GM18519 (cell line): Measurements from ENCODE around the gene KLK2.

ENCODE experiments used
- ATAC-seq: cut with Tn5 transposase; IDR thresholded peaks from one replicate; pipeline ENCODE4 v1.9.1; 2021; ENCODE audit warnings: mild to moderate bottlenecking, moderate library complexity; ENCODE audit not compliant: unreplicated experiment, low FRiP score

The KLK2 gene

DNA sequence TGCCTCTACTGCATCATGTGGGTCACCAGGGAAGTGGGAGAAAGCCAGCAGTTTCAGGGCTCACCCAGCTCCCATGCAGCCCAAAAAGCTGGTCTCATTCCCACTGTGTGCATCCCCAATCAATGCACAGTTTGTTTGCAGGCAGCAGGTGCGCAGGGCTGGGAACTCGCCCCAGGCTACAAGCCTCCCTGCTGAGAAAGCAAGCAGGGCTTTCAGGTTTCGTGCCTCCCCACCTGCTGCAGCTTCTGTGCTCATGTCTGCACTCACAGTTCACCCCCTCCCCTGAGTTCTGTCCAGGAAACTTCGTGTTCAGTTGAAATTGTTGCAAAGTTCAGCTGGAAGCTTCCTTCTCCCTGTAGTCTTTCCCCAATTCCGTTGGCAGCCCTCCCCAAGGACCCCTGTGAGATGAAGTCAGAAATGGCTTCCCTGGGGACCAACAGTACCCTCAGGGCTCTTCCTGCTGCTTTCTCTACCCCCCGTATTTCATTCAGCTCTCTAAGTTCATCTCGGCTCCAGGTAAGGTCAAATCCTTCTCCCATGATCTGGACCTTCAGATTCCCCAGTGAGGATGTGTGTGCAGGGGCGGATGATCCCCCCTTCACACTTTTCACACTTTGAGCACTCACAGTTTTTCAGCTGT is 28.8 kb upstream of the KLK2 start:
- no peak for ATAC-seq

DNA sequence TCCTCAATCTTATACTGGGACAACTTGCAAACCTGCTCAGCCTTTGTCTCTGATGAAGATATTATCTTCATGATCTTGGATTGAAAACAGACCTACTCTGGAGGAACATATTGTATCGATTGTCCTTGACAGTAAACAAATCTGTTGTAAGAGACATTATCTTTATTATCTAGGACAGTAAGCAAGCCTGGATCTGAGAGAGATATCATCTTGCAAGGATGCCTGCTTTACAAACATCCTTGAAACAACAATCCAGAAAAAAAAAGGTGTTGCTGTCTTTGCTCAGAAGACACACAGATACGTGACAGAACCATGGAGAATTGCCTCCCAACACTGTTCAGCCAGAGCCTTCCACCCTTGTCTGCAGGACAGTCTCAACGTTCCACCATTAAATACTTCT is 22.5 kb upstream of the KLK2 start:
- no peak for ATAC-seq

DNA sequence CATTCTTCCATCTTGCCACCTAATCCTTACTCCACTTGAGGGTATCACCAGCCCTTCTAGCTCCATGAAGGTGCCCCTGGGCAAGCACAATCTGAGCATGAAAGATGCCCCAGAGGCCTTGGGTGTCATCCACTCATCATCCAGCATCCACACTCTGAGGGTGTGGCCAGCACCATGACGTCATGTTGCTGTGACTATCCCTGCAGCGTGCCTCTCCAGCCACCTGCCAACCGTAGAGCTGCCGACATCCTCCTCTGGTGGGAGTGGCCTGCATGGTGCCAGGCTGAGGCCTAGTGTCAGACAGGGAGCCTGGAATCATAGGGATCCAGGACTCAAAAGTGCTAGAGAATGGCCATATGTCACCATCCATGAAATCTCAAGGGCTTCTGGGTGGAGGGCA is 21.6 kb upstream of the KLK2 start:
- ATAC-seq, result no peak

DNA sequence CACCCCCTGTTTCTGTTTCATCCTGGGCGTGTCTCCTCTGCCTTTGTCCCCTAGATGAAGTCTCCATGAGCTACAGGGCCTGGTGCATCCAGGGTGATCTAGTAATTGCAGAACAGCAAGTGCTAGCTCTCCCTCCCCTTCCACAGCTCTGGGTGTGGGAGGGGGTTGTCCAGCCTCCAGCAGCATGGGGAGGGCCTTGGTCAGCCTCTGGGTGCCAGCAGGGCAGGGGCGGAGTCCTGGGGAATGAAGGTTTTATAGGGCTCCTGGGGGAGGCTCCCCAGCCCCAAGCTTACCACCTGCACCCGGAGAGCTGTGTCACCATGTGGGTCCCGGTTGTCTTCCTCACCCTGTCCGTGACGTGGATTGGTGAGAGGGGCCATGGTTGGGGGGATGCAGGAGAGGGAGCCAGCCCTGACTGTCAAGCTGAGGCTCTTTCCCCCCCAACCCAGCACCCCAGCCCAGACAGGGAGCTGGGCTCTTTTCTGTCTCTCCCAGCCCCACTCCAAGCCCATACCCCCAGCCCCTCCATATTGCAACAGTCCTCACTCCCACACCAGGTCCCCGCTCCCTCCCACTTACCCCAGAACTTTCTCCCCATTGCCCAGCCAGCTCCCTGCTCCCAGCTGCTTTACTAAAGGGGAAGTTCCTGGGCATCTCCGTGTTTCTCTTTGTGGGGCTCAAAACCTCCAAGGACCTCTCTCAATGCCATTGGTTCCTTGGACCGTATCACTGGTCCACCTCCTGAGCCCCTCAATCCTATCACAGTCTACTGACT is 18.4 kb upstream of the KLK2 start, which contains the start of gene KLK3:
KLK3 (plus strand) TSS at position 280 of the 775 bp plus-strand sequence; CDS start at position 321, 41 bp downstream.
- no peak for ATAC-seq

- ATAC-seq, result no peak
These were observed 15.9 kb upstream of the KLK2 start for GRCh38 chr19:50857366-50857765.

GRCh38 chr19:50858886-50859285 is 14.4 kb upstream of the KLK2 start:
- ATAC-seq, result no peak

DNA sequence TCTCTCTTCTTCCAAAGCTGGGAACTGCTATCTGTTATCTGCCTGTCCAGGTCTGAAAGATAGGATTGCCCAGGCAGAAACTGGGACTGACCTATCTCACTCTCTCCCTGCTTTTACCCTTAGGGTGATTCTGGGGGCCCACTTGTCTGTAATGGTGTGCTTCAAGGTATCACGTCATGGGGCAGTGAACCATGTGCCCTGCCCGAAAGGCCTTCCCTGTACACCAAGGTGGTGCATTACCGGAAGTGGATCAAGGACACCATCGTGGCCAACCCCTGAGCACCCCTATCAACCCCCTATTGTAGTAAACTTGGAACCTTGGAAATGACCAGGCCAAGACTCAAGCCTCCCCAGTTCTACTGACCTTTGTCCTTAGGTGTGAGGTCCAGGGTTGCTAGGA is 13.4 kb upstream of the KLK2 start:
- ATAC-seq, result no peak

- no peak for ATAC-seq
These were observed 12.2 kb upstream of the KLK2 start for GRCh38 chr19:50861010-50861409.

GRCh38 chr19:50861496-50862286 is 11.5 kb upstream of the KLK2 start:
- ATAC-seq, result no peak

DNA sequence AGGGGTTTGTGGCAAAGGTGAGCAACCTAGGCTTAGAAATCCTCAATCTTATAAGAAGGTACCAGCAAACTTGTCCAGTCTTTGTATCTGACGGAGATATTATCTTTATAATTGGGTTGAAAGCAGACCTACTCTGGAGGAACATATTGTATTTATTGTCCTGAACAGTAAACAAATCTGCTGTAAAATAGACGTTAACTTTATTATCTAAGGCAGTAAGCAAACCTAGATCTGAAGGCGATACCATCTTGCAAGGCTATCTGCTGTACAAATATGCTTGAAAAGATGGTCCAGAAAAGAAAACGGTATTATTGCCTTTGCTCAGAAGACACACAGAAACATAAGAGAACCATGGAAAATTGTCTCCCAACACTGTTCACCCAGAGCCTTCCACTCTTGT is 3.8 kb upstream of the KLK2 start:
- no peak for ATAC-seq

DNA sequence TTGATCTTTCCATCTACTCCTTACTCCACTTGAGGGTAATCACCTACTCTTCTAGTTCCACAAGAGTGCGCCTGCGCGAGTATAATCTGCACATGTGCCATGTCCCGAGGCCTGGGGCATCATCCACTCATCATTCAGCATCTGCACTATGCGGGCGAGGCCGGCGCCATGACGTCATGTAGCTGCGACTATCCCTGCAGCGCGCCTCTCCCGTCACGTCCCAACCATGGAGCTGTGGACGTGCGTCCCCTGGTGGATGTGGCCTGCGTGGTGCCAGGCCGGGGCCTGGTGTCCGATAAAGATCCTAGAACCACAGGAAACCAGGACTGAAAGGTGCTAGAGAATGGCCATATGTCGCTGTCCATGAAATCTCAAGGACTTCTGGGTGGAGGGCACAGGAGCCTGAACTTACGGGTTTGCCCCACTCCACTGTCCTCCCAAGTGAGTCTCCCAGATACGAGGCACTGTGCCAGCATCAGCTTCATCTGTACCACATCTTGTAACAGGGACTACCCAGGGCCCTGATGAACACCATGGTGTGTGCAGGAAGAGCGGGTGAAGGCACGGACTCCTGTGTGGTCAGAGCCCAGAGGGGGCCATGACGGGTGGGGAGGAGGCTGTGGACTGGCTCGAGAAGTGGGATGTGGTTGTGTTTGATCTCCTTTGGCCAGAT is 2.7 kb upstream of the KLK2 start:
- ATAC-seq, result no peak

DNA sequence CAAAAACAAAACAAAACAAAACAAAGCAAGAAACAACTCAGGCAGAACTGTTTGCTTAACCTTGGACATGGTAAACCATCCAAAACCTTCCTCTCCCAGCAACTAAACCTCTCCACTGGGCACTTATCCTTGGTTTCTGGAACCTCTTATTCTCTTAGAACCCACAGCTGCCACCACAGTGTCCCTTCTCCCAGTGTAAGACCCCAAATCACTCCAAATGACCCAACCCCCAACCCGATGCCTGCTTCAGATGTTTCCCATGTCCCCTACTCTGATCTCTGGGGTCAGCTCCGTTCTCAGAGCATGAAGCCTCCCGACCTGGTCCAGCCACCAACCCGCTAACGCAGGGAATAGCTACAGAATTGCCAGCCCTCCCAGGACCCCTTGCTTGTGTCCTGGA is 972 bp downstream of the KLK2 start:
- ATAC-seq, result no peak

GRCh38 chr19:50875795-50876422 is 2.7 kb downstream of the KLK2 start:
- no peak for ATAC-seq

GRCh38 chr19:50876456-50876855 is 3.2 kb downstream of the KLK2 start:
- ATAC-seq, result no peak

DNA sequence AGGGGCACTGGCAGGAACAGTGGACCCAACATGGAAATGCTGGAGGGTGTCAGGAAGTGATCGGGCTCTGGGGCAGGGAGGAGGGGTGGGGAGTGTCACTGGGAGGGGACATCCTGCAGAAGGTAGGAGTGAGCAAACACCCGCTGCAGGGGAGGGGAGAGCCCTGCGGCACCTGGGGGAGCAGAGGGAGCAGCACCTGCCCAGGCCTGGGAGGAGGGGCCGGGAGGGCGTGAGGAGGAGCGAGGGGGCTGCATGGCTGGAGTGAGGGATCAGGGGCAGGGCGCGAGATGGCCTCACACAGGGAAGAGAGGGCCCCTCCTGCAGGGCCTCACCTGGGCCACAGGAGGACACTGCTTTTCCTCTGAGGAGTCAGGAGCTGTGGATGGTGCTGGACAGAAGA is 4.1 kb downstream of the KLK2 start:
- ATAC-seq, result no peak

GRCh38 chr19:50878851-50879250 is 5.6 kb downstream of the KLK2 start:
- ATAC-seq, result no peak

- ATAC-seq, result no peak
These were observed 7.0 kb downstream of the KLK2 start for GRCh38 chr19:50880241-50880640.

DNA sequence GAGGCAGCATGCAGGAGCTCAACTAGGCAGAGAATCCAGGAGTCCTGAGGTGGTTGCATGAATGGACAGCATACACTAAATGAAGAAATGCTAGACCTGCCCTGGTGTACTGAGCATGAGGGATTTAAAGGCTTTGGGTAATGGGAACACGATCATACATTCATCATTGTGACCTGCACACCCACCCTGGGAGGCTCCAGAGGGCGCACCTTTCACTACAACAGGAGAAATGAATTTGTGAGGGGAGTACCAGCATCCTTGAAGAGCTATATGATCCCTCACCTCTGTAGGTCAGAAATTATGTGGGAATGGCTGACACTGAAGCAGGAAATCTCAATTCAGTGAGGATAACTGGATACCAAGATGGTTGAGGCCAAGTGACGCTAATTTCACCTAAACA is 8.9 kb downstream of the KLK2 start:
- ATAC-seq, result no peak

GRCh38 chr19:50889638-50890037 is 16.4 kb downstream of the KLK2 start:
- no peak for ATAC-seq
